KBM-7 (cell line): Measurements from ENCODE around the gene SMAD3.

ENCODE experiments used
- DNase-seq: peaks from one replicate; pipeline ENCODE4 v3.0.0-alpha.2; 2015
- in situ Hi-C: fragments of 300-500 bp; cut with MboI; formaldehyde crosslinking; loops from 2 replicates; pipeline ENCODE4 v1.14.3; 2020; ENCODE audit warnings: low sequenced_read_pairs, low pct_unique_long_range_greater_than_20kb, mixed read lengths

SMAD3 gene

GRCh38 chr15:67091071-67091979 lies 25.9 kb downstream of the SMAD3 start:
- DNase-seq = peak; percentile 95
- in situ Hi-C loops = no loop called here

GRCh38 chr15:67091980-67092677 lies 26.7 kb downstream of the SMAD3 start:
- in situ Hi-C loops = no loop called here
- DNase-seq = no peak

GRCh38 chr15:67092752-67093503 lies 27.5 kb downstream of the SMAD3 start:
- no peak for DNase-seq
- in situ Hi-C loops = no loop called here

GRCh38 chr15:67093504-67093862 lies 28.1 kb downstream of the SMAD3 start:
- in situ Hi-C loops = no loop called here
- peak; percentile 94 for DNase-seq

- in situ Hi-C loops = no loop called here
- DNase-seq = no peak
These were observed 28.8 kb downstream of the SMAD3 start for GRCh38 chr15:67094001-67094826.

GRCh38 chr15:67095912-67096311 lies 30.5 kb downstream of the SMAD3 start:
- DNase-seq = no peak
- in situ Hi-C loops = no loop called here

GRCh38 chr15:67096546-67097294 lies 31.3 kb downstream of the SMAD3 start:
- DNase-seq = no peak
- in situ Hi-C loops = no loop called here

GRCh38 chr15:67097424-67097823 lies 32.0 kb downstream of the SMAD3 start:
- in situ Hi-C loops = no loop called here
- DNase-seq = no peak

- in situ Hi-C loops = no loop called here
- peak; percentile 97 for DNase-seq
These were observed 32.7 kb downstream of the SMAD3 start for GRCh38 chr15:67097930-67098740.

GRCh38 chr15:67098768-67099282 lies 33.4 kb downstream of the SMAD3 start:
- in situ Hi-C loops = no loop called here
- no peak for DNase-seq

GRCh38 chr15:67100124-67100791 lies 34.9 kb downstream of the SMAD3 start:
- no peak for DNase-seq
- in situ Hi-C loops = no loop called here

- no peak for DNase-seq
- in situ Hi-C loops = no loop called here
These were observed 35.6 kb downstream of the SMAD3 start for GRCh38 chr15:67100801-67101581.

- DNase-seq = no peak
- in situ Hi-C loops = no loop called here
These were observed 36.7 kb downstream of the SMAD3 start for GRCh38 chr15:67101911-67102598.

GRCh38 chr15:67102599-67102929 lies 37.2 kb downstream of the SMAD3 start:
- no peak for DNase-seq
- in situ Hi-C loops = no loop called here

GRCh38 chr15:67103021-67103420 lies 37.6 kb downstream of the SMAD3 start:
- in situ Hi-C loops = no loop called here
- no peak for DNase-seq

GRCh38 chr15:67103432-67103831 lies 38.0 kb downstream of the SMAD3 start:
- in situ Hi-C loops = no loop called here
- no peak for DNase-seq
